Upper lobe of right lung (tissue), 1 donor: ENCODE measurements around the gene ARHGAP5. TPM values are rescaled to one million over a fixed set of nuclear protein-coding genes. Genes with fewer than 3 reads are reported as not detected.

Experiments used
- ATAC-seq: fragments of 200-7000 bp; cut with Tn5 transposase; one replicate; pipeline ENCODE4 v1.9.1; 2020; ENCODE audit warnings: mild to moderate bottlenecking, moderate library complexity
- DNase-seq: peaks from one replicate; pipeline ENCODE4 v3.0.0-alpha.2; 2020
- H3K27ac ChIP-seq: fragments of 200-600 bp; one replicate; pipeline ENCODE4 v1.8.0; 2022
- H3K27me3 ChIP-seq: fragments of 200-600 bp; one replicate; pipeline ENCODE4 v1.8.0; 2022; ENCODE audit warnings: mild to moderate bottlenecking
- H3K36me3 ChIP-seq: fragments of 200-600 bp; one replicate; pipeline ENCODE4 v1.8.0; 2022
- H3K4me1 ChIP-seq: fragments of 200-600 bp; one replicate; pipeline ENCODE4 v1.8.0; 2022
- H3K4me3 ChIP-seq: fragments of 200-600 bp; one replicate; pipeline ENCODE4 v1.8.0; 2022; ENCODE audit warnings: mild to moderate bottlenecking
- H3K9me3 ChIP-seq: fragments of 200-600 bp; one replicate; pipeline ENCODE4 v1.8.0; 2022
- CTCF ChIP-seq: fragments of 200-600 bp; IDR thresholded peaks from one replicate; pipeline ENCODE4 v1.8.0; 2022; ENCODE audit warnings: antibody characterized with exemption
- intact Hi-C: fragments of 100-400 bp; cut with DNase I; formaldehyde crosslinking; loops from one replicate; pipeline ENCODE4 v1.11.0; 2022
- total RNA-seq: library from RNA; stranded (reverse); fragmentation: NEBNext Ultra II Directional; extraction: Animal tissue kit (Norgen Biotek cat#: 25700); gene quantifications from one replicate; pipeline ENCODE4 v1.2.1, GENCODE V29; 2021
- donor health status: DM: no; HTN: yes; CAD: no; lungs with severe emphysema.

Gene ARHGAP5
- total RNA-seq, 1 donor from 2014 or later = 111 TPM

GRCh38 chr14:32078858-32079216, 1.7 kb downstream of the ARHGAP5 start:
- intact Hi-C loops = no loop called here
- Histone ChIP-seq H3K27ac (peak overlapping the region; percentile 95), H3K9me3 (no peaks in the 10 kb centered on the region), H3K4me3 (peak overlapping the region; percentile 84), H3K4me1 (peaks cover 11% of the 10 kb centered on the region), H3K27me3 (no peaks in the 10 kb centered on the region), H3K36me3 (no peaks in the 10 kb centered on the region)
- no peak for DNase-seq
- ATAC-seq = no peak
- TF ChIP-seq CTCF = no peak

- ATAC-seq (no peak), DNase-seq (no peak)
- intact Hi-C loops = no loop called here
- H3K9me3 ChIP-seq = no peaks in the 10 kb centered on the region
- H3K27me3 ChIP-seq = no peaks in the 10 kb centered on the region
- no peak for TF ChIP-seq CTCF
- H3K4me1 ChIP-seq = peaks cover 11% of the 10 kb centered on the region
- H3K4me3 ChIP-seq = peak overlapping the region; percentile 84
- no peak overlapping the region for H3K27ac ChIP-seq
- H3K36me3 ChIP-seq = no peaks in the 10 kb centered on the region
These were observed 2.2 kb downstream of the ARHGAP5 start for GRCh38 chr14:32079264-32079663.

GRCh38 chr14:32080001-32080510, 3.0 kb downstream of the ARHGAP5 start:
- no peaks in the 10 kb centered on the region for H3K9me3 ChIP-seq
- no peaks in the 10 kb centered on the region for H3K27me3 ChIP-seq
- H3K4me1 ChIP-seq = peaks cover 11% of the 10 kb centered on the region
- ATAC-seq (no peak), DNase-seq (no peak)
- no peak for TF ChIP-seq CTCF
- no peak overlapping the region for H3K27ac ChIP-seq
- H3K36me3 ChIP-seq = no peaks in the 10 kb centered on the region
- intact Hi-C loops = no loop called here
- H3K4me3 ChIP-seq = no peak overlapping the region

GRCh38 chr14:32081901-32082300, 4.8 kb downstream of the ARHGAP5 start:
- intact Hi-C loops = no loop called here
- Histone ChIP-seq H3K36me3 (no peaks in the 10 kb centered on the region), H3K9me3 (no peaks in the 10 kb centered on the region), H3K27ac (no peak overlapping the region), H3K4me3 (no peak overlapping the region), H3K4me1 (peaks cover 11% of the 10 kb centered on the region), H3K27me3 (no peaks in the 10 kb centered on the region)
- no peak for ATAC-seq
- no peak for TF ChIP-seq CTCF
- DNase-seq = no peak

- Histone ChIP-seq H3K4me1 (peaks cover 11% of the 10 kb centered on the region), H3K4me3 (no peak overlapping the region), H3K27me3 (no peaks in the 10 kb centered on the region), H3K9me3 (no peaks in the 10 kb centered on the region), H3K27ac (no peak overlapping the region), H3K36me3 (no peaks in the 10 kb centered on the region)
- DNase-seq (no peak), ATAC-seq (no peak)
- intact Hi-C loops = no loop called here
- no peak for TF ChIP-seq CTCF
These were observed 6.2 kb downstream of the ARHGAP5 start for GRCh38 chr14:32083315-32083624.

GRCh38 chr14:32083789-32084188, 6.7 kb downstream of the ARHGAP5 start:
- peaks cover 8% of the 10 kb centered on the region for H3K4me1 ChIP-seq
- no peaks in the 10 kb centered on the region for H3K9me3 ChIP-seq
- H3K27me3 ChIP-seq = no peaks in the 10 kb centered on the region
- H3K36me3 ChIP-seq = no peaks in the 10 kb centered on the region
- H3K27ac ChIP-seq = no peak overlapping the region
- intact Hi-C loops = no loop called here
- no peak overlapping the region for H3K4me3 ChIP-seq
- no peak for ATAC-seq
- TF ChIP-seq CTCF = no peak
- DNase-seq = no peak
